ENCODE measurements around the gene PPP2R3B. TPM values are rescaled to one million over a fixed set of nuclear protein-coding genes. Genes with fewer than 3 reads are reported as not detected.
"Not testable (repeated sequence)": the region's sequence is repeated elsewhere in the genome, so short reads cannot be mapped to it uniquely, and the experiment has no call there.

The PPP2R3B gene
- total and polyA plus RNA-seq, 3 donors from 2014 or later, result 28.3 to 108 (median 89.6) TPM

DNA sequence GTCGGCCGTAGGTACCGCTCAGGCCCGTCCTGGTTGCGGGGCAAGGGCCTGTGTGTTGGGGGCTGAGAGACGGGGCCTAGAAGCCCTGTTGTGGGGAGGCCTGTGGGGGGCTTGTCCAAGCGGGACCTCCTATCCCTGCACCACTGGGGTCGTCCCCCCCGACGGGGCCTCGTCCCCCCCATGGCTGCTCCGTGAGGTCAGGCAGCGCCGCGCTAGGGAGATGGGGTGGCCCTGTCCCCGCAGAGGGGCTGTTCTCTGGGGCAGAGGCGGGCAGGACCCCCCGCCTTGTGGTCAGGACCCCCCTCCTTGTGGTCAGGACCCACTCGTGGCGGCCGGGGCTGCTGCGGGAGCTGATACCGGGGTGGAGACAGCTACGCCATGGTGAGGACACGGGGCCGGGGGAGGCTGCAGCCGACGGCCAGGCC is 56.0 kb downstream of the PPP2R3B start:
- H3K27ac ChIP-seq, result no peak overlapping the region
- 11 to 38% methylated on average over 10 to 25 of the region's 28 CpGs for WGBS, 2 donors
- intact Hi-C loops (cut with DNase I; ENCODE audit: low total_unique reads), result no loop called here
- H3K4me3 ChIP-seq, result no peak overlapping the region
- no peaks in the 10 kb centered on the region for H3K9me3 ChIP-seq
- no peaks in the 10 kb centered on the region for H3K36me3 ChIP-seq (ENCODE audit: low read depth, missing control alignments)
- no peak for DNase-seq
- H3K4me1 ChIP-seq, result peaks cover 4% of the 10 kb centered on the region
- no peaks in the 10 kb centered on the region for H3K27me3 ChIP-seq
- no peak for TF ChIP-seq POLR2A (IDR thresholded peaks at IDR 0.05)
- TF ChIP-seq CTCF (IDR thresholded peaks at IDR 0.05), result no peak

- H3K27me3 ChIP-seq; intact Hi-C loops (cut with DNase I; ENCODE audit: low total_unique reads); H3K27ac ChIP-seq; H3K4me1 ChIP-seq; H3K36me3 ChIP-seq (ENCODE audit: low read depth, missing control alignments); DNase-seq; H3K4me3 ChIP-seq; H3K9me3 ChIP-seq: not testable (repeated sequence)
- WGBS, 2 donors, result 74 to 78% methylated on average over 24 to 29 of the region's 29 CpGs
These were observed 56.5 kb downstream of the PPP2R3B start for GRCh38 chrX:330141-330725.

DNA sequence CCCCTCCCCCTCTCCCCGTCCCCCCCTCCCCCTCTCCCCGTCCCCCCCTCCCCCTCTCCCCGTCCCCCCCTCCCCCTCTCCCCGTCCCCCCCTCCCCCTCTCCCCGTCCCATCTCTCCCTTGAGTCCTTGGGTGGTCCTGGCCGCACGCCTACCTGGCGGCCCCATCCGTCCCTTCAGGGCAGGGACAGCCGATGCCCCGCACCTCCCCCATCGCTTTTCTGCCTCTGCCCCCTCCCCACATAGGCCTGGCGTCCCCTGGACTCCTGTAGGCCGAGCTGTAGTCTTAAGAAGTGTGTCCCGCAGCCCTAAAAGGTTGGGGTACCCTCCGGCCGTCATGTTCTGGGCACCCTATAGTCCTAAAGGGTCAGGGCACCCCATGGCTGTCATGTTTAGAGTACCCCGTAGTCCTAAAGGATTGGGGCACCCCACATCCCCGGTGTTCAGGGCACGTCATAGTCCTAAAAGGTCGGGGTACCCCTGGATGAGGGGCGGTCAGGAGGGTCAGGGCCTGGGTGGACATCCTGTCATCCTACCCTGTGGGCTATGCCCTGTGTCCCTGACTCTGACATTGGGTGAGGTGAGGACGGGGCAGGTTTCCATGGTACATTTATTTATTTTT is 57.3 kb downstream of the PPP2R3B start:
- Histone ChIP-seq H3K27me3 (no peaks in the 10 kb centered on the region), H3K4me1 (peaks cover 4% of the 10 kb centered on the region), H3K9me3 (no peaks in the 10 kb centered on the region), H3K36me3 (ENCODE audit: low read depth, missing control alignments) (no peaks in the 10 kb centered on the region), H3K27ac (no peak overlapping the region), H3K4me3 (no peak overlapping the region)
- intact Hi-C loops (cut with DNase I; ENCODE audit: low total_unique reads), result no loop called here
- DNase-seq, result no peak
- no peak for TF ChIP-seq POLR2A (IDR thresholded peaks at IDR 0.05)
- no peak for TF ChIP-seq CTCF (IDR thresholded peaks at IDR 0.05)
- WGBS, 2 donors, result 86 to 89% methylated on average over 5 to 17 of the region's 23 CpGs

GRCh38 chrX:327660-328126 is 59.0 kb downstream of the PPP2R3B start:
- H3K4me3 ChIP-seq, result no peak overlapping the region
- H3K4me1 ChIP-seq, result peaks cover 4% of the 10 kb centered on the region
- H3K9me3 ChIP-seq, result no peaks in the 10 kb centered on the region
- intact Hi-C loops (cut with DNase I; ENCODE audit: low total_unique reads), result no loop called here
- H3K36me3 ChIP-seq (ENCODE audit: low read depth, missing control alignments), result no peaks in the 10 kb centered on the region
- WGBS, 2 donors, result 65 to 76% methylated on average over 15 to 25 of the region's 33 CpGs
- DNase-seq, result no peak
- no peaks in the 10 kb centered on the region for H3K27me3 ChIP-seq
- no peak overlapping the region for H3K27ac ChIP-seq
- no peak for TF ChIP-seq CTCF (IDR thresholded peaks at IDR 0.05)
- no peak for TF ChIP-seq POLR2A (IDR thresholded peaks at IDR 0.05)

GRCh38 chrX:324664-325063 is 62.0 kb downstream of the PPP2R3B start:
- H3K4me1 ChIP-seq, result peaks cover 11% of the 10 kb centered on the region
- H3K27me3 ChIP-seq; H3K27ac ChIP-seq; DNase-seq; intact Hi-C loops (cut with DNase I; ENCODE audit: low total_unique reads); H3K4me3 ChIP-seq; H3K9me3 ChIP-seq; H3K36me3 ChIP-seq (ENCODE audit: low read depth, missing control alignments): not testable (repeated sequence)
- 81 to 83% methylated on average over 14 of the region's 14 CpGs for WGBS, 2 donors

Data from testis (tissue), 3 donors.